ENCODE measurements around the gene ARHGAP19.

- TF ChIP-seq EZH2 (IDR thresholded peaks at IDR 0.05; ENCODE audit: borderline replicate concordance, low read depth, low read length, severe bottlenecking) = no peak
- no peak for TF ChIP-seq CTCF (IDR thresholded peaks at IDR 0.05; ENCODE audit: extremely low read depth in 1 of 2, insufficient read depth in 1 of 2, low read depth in 1 of 2, low read length in 2 of 2)
- TF ChIP-seq FOS (IDR thresholded peaks at IDR 0.05; ENCODE audit: borderline replicate concordance, insufficient read depth, low read length) = no peak
- no peak for TF ChIP-seq POLR2AphosphoS5 (IDR thresholded peaks at IDR 0.05; ENCODE audit: insufficient read depth, low read depth, low read length)
- TF ChIP-seq POLR2A (IDR thresholded peaks at IDR 0.05; ENCODE audit: low read depth, low read length) = no peak
These were observed 64.2 kb downstream of the ARHGAP19 start for GRCh38 chr10:97228130-97228774.

Measured in endothelial cell of umbilical vein (primary cell).